ENCODE data around the gene CRKL. TPM values are rescaled to one million over a fixed set of nuclear protein-coding genes. Genes with fewer than 3 reads are reported as not detected.

CRKL gene
- total and polyA plus RNA-seq, 12 donors = 15.6 to 69.1 (median 43.3) TPM

- Histone ChIP-seq H3K4me1 (replicated peaks in 1 of 2) (no peaks in the 10 kb centered on the region), H3K9me3 (replicated peaks in 1 of 3) (no peaks in the 10 kb centered on the region), H3K36me3 (replicated peaks in 1 of 2) (peaks cover 0 to 69% of the 10 kb centered on the region in 2 donors), H3K27me3 (no peaks in the 10 kb centered on the region), H3K27ac (no peak overlapping the region), H3K4me3 (no peak overlapping the region)
- intact Hi-C loops (cut with DNase I) = no loop called here
- DNase-seq = no peak
- 80 to 88% (median 84%) methylated on average over 13 to 21 of the region's 21 CpGs for WGBS, 4 donors
- TF ChIP-seq, protein P1, sequence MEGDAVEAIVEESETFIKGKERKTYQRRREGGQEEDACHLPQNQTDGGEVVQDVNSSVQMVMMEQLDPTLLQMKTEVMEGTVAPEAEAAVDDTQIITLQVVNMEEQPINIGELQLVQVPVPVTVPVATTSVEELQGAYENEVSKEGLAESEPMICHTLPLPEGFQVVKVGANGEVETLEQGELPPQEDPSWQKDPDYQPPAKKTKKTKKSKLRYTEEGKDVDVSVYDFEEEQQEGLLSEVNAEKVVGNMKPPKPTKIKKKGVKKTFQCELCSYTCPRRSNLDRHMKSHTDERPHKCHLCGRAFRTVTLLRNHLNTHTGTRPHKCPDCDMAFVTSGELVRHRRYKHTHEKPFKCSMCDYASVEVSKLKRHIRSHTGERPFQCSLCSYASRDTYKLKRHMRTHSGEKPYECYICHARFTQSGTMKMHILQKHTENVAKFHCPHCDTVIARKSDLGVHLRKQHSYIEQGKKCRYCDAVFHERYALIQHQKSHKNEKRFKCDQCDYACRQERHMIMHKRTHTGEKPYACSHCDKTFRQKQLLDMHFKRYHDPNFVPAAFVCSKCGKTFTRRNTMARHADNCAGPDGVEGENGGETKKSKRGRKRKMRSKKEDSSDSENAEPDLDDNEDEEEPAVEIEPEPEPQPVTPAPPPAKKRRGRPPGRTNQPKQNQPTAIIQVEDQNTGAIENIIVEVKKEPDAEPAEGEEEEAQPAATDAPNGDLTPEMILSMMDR (IDR thresholded peaks at IDR 0.05) = no peak
- TF ChIP-seq POLR2A (IDR thresholded peaks at IDR 0.05) = no peak
Measured at GRCh38 chr22:20990184-20991180, 73.3 kb downstream of the CRKL start.

DNA sequence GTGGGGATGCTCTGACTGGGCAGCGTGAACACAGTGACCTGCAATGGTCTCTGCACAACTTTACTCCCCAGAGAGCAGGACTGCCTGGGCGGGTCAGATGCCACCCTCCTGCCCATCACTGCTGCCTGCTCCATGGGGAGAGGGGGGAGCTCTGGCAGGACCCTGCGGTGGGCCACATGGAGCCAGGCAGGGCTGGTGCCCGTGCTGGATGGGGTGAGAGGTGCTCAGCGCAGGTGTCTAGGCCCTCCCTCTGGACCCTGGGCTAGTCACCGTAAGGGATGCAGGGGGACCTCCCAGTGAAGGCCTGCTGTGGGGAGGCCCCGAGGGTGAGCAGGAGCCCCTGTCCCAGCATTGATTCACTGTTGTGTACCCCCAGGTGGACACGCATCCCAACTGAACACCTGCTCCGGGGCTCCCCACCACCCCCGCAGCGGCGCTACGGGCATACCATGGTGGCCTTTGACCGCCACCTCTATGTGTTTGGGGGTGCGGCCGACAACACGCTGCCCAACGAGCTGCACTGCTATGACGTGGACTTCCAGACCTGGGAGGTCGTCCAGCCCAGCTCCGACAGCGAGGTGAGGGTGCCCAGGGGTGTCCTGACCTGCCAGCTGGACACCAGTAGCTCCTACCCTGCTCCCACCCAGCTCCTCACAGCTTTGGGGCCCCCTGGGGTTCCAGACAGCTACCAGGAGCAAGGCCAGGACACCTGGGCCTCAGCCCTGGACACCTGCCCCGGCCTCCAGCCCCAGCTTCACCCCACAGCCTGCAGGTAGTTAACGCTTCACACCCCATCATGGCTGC, 74.2 kb downstream of the CRKL start:
- Histone ChIP-seq H3K9me3 (replicated peaks in 1 of 3) (no peaks in the 10 kb centered on the region), H3K27ac (no peak overlapping the region), H3K4me1 (replicated peaks in 1 of 2) (no peaks in the 10 kb centered on the region), H3K4me3 (no peak overlapping the region), H3K36me3 (replicated peaks in 1 of 2) (peaks cover 0 to 69% of the 10 kb centered on the region in 2 donors), H3K27me3 (no peaks in the 10 kb centered on the region)
- no peak for DNase-seq
- TF ChIP-seq, protein P1 (IDR thresholded peaks at IDR 0.05) = no peak
- no peak for TF ChIP-seq POLR2A (IDR thresholded peaks at IDR 0.05)
- WGBS, 4 donors = 90 to 95% (median 92%) methylated on average over 4 to 24 of the region's 24 CpGs
- intact Hi-C loops (cut with DNase I) = no loop called here

GRCh38 chr22:20992056-20992442, 74.8 kb downstream of the CRKL start:
- 40 to 94% (median 87%) methylated on average over 1 to 7 of the region's 7 CpGs for WGBS, 4 donors

More at GRCh38 chr22:20992056-20992442, 74.8 kb downstream of the CRKL start:
- intact Hi-C loops (cut with DNase I) = no loop called here
- Histone ChIP-seq H3K4me3 (no peak overlapping the region), H3K9me3 (replicated peaks in 1 of 3) (no peaks in the 10 kb centered on the region), H3K36me3 (replicated peaks in 1 of 2) (peaks cover 0 to 63% of the 10 kb centered on the region in 2 donors), H3K4me1 (replicated peaks in 1 of 2) (no peaks in the 10 kb centered on the region), H3K27ac (no peak overlapping the region), H3K27me3 (no peaks in the 10 kb centered on the region)
- no peak for DNase-seq
- no peak for TF ChIP-seq POLR2A (IDR thresholded peaks at IDR 0.05)
- TF ChIP-seq, protein P1 (IDR thresholded peaks at IDR 0.05) = no peak

All from adrenal gland (tissue), 12 donors.